A549 (cell line): ENCODE data around the gene SMIM34.
"Not testable (repeated sequence)": the region's sequence is repeated elsewhere in the genome, so short reads cannot be mapped to it uniquely, and the experiment has no call there.

Source experiments
- CHD2 ChIP-seq: fragments of 150-350 bp; IDR thresholded peaks from 2 replicates; pipeline ENCODE4 v1.6.1; 2014; ENCODE audit warnings: low read length; ENCODE audit not compliant: partially characterized antibody
- CTCF ChIP-seq: fragments of >200 bp; sonication (Bioruptor Twin); formaldehyde crosslinking; IDR thresholded peaks from 3 replicates; pipeline ENCODE4 v1.5.1; 2016
- FOSL2 ChIP-seq, 2 experiments: fragments of 450-650 bp in 1 of 2; fragments of >200 bp in 1 of 2; sonication (Bioruptor Twin) in 1 of 2; formaldehyde crosslinking; IDR thresholded peaks; 2 replicates each; pipeline versions ENCODE4 v1.5.0 to v1.6.1; 2016 to 2020; ENCODE audit warnings: mild to moderate bottlenecking in 1 of 2, moderate library complexity in 1 of 2
- HDAC2 ChIP-seq: fragments of 200-600 bp; sonication (generic); IDR thresholded peaks from 2 replicates; pipeline ENCODE4 v1.6.1; 2016
- POLR2A ChIP-seq: IDR thresholded peaks from 2 replicates; pipeline ENCODE4 v1.6.1; 2012; ENCODE audit warnings: mild to moderate bottlenecking, low read length
- RCOR1 ChIP-seq: fragments of 150-350 bp; IDR thresholded peaks from 2 replicates; pipeline ENCODE4 v1.6.1; 2014; ENCODE audit warnings: antibody characterized with exemption, low read length, low read depth
- REST ChIP-seq: fragments of 200-600 bp; sonication (generic); IDR thresholded peaks from 2 replicates; pipeline ENCODE4 v1.6.1; 2016; ENCODE audit warnings: antibody characterized with exemption, mild to moderate bottlenecking, moderate library complexity

- not testable (repeated sequence) for TF ChIP-seq CTCF; CHD2; POLR2A; REST; FOSL2 (IDR thresholded peaks at IDR 0.05); FOSL2 (CRISPR knock-in tag; IDR thresholded peaks at IDR 0.05); HDAC2; RCOR1
Measured at GRCh38 chr21:34458266-34458665, 34.5 kb upstream of the SMIM34 start.
